ENCODE data around the gene XPOT. TPM values are rescaled to one million over a fixed set of nuclear protein-coding genes. Genes with fewer than 3 reads are reported as not detected.

Gene XPOT
- total RNA-seq, 1 donor = 237 TPM

DNA sequence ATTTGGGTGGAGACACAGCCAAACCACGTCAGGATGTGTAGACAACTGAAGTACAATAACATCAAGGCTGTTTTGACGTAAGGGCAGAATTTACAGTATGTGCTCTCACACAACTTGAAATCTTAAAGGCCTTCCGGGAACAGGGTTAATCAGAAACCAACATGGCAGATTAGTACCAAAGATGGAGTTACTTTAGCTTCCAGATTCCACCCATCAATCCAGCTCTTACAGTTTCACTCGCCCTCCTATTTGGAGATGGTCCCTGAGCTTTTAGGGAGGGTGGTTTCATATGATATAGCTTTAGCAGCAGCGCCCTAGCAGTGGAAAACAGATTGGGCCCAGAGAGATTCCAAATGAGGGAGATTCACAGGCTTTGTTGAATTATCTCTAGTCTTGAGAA is 2.0 kb upstream of the XPOT start:
- TF ChIP-seq, protein P1, sequence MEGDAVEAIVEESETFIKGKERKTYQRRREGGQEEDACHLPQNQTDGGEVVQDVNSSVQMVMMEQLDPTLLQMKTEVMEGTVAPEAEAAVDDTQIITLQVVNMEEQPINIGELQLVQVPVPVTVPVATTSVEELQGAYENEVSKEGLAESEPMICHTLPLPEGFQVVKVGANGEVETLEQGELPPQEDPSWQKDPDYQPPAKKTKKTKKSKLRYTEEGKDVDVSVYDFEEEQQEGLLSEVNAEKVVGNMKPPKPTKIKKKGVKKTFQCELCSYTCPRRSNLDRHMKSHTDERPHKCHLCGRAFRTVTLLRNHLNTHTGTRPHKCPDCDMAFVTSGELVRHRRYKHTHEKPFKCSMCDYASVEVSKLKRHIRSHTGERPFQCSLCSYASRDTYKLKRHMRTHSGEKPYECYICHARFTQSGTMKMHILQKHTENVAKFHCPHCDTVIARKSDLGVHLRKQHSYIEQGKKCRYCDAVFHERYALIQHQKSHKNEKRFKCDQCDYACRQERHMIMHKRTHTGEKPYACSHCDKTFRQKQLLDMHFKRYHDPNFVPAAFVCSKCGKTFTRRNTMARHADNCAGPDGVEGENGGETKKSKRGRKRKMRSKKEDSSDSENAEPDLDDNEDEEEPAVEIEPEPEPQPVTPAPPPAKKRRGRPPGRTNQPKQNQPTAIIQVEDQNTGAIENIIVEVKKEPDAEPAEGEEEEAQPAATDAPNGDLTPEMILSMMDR (IDR thresholded peaks at IDR 0.05; ENCODE audit: insufficient read depth, low read length) = no peak
- H3K4me3 ChIP-seq (ENCODE audit: low read depth, low read length) = no peak overlapping the region
- no peak for DNase-seq (ENCODE audit: low read depth)

DNA sequence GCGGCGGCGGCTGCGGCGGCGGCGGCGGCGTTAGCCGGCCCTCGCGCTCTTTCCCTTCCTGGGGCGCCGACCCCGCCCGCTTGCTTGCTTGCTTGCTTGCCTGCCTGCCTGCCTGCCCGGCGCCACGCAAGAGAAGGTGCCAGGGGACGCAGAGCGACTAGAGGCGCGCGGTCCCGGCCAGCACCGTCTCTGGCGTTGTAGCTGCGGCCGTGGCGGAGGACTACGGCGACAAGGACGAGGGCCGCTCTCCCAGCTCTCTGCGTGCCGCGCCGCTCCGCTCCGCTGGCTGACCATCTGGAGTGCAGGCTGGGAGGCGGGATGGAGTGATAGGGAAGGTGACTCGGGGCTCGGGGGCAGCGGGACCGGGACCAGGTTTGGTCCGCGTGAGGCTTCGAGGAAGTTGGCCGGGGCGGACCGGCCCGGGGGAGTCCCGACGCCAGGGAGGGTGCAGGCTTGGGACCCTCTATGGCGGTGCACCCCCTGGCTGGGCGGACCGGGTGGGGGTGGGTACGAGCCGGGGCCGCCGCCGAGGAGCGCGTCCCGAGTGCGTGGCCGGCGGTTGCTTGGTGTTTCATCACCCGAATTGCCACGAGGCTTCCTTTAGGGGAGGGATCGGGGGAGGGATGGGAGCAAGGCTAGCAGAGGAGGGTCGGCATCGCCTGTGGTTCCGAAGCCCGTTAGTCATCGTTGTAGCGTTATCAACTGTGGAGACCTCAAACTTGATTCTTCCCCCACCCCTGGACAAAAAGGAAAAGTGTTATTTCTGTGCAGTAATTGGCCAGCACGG is 471 bp downstream of the XPOT start:
- H3K4me3 ChIP-seq (ENCODE audit: low read depth, low read length) = peak overlapping the region; percentile 93
- peak; percentile 95 for DNase-seq (ENCODE audit: low read depth)
- TF ChIP-seq, protein P1 (IDR thresholded peaks at IDR 0.05; ENCODE audit: insufficient read depth, low read length) = no peak

DNA sequence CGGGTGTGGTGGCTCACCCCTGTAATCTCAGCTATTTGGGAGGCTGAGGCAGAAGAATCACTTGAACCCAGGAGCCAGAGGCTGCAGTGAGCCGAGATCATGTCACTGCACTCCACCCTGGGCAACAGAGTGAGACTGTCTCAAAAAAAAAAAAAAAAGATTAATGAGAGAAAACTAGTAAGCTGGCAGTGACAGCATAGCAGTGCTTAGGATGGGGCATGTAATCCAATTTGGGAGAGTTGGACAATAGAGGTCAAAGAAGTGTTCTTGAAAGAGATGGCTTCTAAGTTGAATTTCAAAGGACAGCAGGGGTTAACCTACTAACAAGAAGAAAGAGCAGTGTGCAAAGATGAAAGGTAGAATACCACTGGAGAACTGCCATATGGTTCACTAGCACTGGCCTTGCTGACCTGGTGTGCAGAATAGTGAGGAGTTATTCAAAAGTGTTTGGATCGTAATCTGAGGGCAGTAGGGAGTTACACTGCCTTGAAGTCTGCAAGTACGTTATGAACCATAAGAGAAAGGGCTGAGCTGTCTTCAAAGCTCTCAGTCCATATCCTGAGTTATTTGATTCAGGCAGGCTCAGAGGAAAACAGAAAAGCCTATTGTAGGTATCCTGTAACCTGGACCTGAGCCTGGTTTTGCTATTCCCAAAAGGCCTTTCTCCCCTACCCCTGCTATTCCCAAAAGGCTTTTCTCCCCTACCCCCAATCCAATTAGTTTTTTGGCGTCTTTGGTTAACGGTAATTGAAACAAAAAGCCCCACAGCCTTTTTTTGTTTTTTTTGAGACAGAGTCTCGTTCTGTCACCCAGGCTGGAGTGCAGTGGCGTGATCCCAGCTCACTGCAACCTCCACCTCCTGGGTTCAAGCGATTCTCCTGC is 3.4 kb downstream of the XPOT start:
- peak overlapping the region; percentile 34 for H3K4me3 ChIP-seq (ENCODE audit: low read depth, low read length)

DNA sequence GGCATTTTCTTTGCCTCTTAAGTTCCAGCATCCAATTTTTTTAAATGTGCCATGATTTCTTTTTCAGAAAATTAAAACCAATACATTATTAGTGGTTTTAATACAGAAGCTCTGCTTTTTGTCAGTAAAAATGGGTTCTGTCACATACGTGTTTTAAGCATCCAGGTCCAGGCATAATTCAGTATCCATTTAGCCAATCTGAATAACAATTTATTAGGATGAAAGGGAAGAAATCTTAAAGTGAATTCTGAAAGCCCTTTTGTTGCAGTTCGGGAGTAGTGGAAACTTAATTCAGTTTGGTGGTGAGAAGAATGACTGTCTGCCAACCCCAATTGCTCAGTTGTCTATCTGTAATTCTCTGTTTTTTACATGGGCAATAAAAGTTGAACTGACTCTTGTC is 7.2 kb downstream of the XPOT start:
- TF ChIP-seq, protein P1 (IDR thresholded peaks at IDR 0.05; ENCODE audit: insufficient read depth, low read length) = no peak
- H3K4me3 ChIP-seq (ENCODE audit: low read depth, low read length) = no peak overlapping the region
- no peak for DNase-seq (ENCODE audit: low read depth)

More for the DNA sequence above, 3.4 kb downstream of the XPOT start:
- DNase-seq (ENCODE audit: low read depth) = no peak
- TF ChIP-seq, protein P1 (IDR thresholded peaks at IDR 0.05; ENCODE audit: insufficient read depth, low read length) = no peak

DNA sequence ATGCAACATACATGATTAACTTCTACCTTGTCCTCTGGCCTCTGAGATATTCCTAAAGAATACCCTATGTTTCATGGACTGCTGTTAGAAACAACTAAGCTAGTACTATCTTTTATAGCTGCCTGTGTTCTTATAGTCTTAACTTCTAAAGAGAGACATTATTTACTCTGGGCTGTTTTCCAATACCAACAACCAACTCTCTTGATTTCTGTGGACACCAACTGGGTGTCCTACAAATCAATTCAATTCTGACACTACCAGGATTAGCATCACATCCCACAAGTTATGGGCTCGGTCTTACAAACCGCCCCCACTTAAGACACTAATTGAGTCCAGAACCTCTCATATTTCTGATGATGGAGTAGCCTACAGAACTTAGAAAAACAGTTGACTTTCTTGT is 8.3 kb downstream of the XPOT start:
- no peak for DNase-seq (ENCODE audit: low read depth)
- TF ChIP-seq, protein P1 (IDR thresholded peaks at IDR 0.05; ENCODE audit: insufficient read depth, low read length) = no peak
- no peak overlapping the region for H3K4me3 ChIP-seq (ENCODE audit: low read depth, low read length)

DNA sequence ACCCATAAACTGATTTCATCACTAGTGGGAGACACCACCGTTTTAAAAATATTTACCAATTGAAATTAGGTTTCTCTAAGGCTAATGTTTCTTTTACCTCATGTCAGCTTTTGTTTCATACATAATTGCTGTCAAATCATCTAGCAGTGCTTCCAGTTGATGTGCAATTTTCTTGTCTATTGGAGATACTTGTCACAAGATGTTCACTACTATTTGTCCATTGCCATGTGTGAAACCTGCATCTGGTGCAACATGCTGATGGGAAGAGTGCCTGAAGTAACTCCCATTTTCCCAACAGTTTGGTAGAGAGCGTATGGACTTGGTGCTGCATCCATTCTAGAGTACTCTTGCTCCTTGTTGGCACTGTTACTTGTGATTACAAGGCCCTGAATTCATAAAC is 9.7 kb downstream of the XPOT start:
- no peak overlapping the region for H3K4me3 ChIP-seq (ENCODE audit: low read depth, low read length)
- no peak for DNase-seq (ENCODE audit: low read depth)
- TF ChIP-seq, protein P1 (IDR thresholded peaks at IDR 0.05; ENCODE audit: insufficient read depth, low read length) = no peak

Measured in fibroblast of the aortic adventitia (primary cell).